Measurements from ENCODE around the gene NT5C2. TPM values are rescaled to one million over a fixed set of nuclear protein-coding genes. Genes with fewer than 3 reads are reported as not detected.
"Not testable (repeated sequence)": the region's sequence is repeated elsewhere in the genome, so short reads cannot be mapped to it uniquely, and the experiment has no call there.

The NT5C2 gene
- total RNA-seq, 1 experiment from 2014 or later: 34.2 TPM

DNA sequence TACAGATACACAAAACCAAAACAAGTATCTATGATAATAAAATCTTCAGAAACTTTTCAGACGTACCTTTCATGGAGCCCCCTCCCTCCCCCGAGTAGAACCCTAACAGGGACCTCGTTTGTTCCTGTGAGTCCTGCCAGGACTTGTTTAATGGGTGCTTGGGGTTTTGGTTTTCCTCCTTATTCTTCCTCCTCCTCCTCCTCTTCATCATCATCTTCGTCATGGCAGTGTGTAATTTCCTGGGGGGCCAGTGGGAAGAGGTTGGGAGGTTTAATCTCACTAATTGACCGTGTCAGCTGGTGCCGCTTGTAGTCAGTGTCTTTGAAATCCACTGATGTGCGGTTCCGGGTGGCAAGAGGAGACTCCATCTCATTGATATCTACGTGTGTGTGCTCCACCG, 103.6 kb downstream of the NT5C2 start:
- DNase-seq (ENCODE audit: low read depth): no peak

DNA sequence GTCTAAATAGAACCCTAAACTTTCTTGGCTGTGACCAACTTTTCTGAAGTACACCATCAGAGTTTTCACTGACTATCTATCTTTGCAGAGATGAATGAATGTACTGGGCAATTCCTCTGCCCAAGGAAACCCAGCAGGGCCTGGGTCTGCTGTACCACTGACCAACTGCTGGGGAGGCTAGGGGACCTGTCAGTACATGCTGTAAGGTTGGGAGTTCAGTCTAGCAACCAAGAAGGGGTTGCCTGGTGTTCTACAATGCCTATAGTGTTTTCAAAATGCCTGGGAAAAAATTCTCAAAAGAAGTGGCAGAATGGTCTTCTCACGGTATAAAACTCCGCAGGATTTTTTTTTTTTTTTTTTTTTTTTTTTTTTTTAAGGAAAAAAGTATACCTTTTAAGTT, 106.3 kb downstream of the NT5C2 start:
- no peak for DNase-seq (ENCODE audit: low read depth)

DNA sequence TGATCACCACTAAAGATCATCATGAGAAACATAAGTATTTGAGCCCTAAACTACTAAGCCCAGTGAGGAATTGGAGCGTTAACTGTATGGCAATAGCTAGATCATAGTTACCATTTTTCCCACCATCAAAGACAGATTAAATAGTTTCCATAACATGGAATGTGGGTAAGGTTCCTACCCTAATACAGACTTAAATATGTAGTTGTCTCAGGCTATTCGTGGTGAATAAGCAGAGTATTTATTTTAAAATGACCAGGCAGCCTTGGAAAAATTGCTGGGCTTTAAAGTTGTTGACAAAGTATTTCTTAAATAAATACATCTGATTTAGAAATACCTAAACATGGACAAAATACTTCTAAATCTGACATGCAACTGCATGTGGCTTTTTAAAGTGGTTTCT, 106.8 kb downstream of the NT5C2 start:
- DNase-seq (ENCODE audit: low read depth): no peak

GRCh38 chr10:103083977-103084320, 109.1 kb downstream of the NT5C2 start:
- no peak for DNase-seq (ENCODE audit: low read depth)

GRCh38 chr10:103083266-103083976, 109.7 kb downstream of the NT5C2 start:
- DNase-seq (ENCODE audit: low read depth): no peak

- DNase-seq (ENCODE audit: low read depth): no peak
Observed at GRCh38 chr10:103082683-103083082, 110.4 kb downstream of the NT5C2 start.

DNA sequence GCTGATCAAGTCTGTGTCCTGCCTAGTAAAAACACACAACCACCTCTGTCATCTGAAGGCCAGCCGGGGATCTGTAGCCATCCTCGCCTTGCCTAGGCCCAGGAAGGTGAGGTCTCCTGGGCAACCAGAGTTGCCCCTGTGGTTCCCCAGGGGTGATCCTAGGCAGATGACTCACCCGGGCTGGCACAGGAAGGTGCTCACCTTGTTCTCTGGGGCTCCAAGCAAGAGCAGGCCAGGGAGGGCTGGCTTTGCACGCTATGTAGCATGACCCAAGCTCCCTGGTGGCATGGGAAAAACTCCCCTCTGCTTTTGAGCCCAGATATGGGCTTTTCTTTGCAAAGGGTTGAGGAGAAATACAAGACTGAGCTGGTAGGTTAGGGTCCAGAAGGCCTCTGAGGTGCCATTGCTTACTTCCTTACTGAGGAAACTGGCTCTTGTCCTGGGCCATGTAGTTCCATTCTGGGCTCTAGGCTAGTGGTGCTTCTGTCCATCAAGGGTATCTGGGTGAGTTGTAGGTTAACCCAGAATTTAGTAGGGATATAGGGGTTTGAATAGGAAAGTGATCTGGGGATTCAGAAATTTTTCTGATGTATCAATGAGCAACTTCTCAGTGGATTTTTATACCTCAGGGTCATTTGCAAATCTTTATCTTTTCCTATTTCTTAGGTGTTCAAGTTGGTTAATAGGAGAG, 112.0 kb downstream of the NT5C2 start:
- DNase-seq (ENCODE audit: low read depth): no peak

GRCh38 chr10:103079946-103080345, 113.1 kb downstream of the NT5C2 start:
- DNase-seq (ENCODE audit: low read depth): no peak

GRCh38 chr10:103079100-103079499, 114.0 kb downstream of the NT5C2 start:
- no peak for DNase-seq (ENCODE audit: low read depth)

- no peak for DNase-seq (ENCODE audit: low read depth)
Observed at GRCh38 chr10:103078676-103079075, 114.4 kb downstream of the NT5C2 start.

DNA sequence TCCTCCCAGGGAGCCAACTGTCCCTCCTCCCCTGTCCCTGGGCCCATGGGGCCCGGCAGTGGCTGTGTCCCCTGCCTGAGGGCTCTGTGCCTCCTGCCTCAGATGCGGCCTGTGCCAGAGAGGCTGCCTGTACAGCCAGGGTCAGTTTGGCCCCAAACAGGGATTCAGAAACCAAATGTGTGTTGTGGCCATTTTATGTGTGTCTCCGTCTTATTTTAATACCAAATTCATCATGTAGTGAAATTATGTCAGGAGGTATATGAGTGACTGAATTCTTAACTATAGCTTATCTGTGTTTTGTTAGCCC, 114.8 kb downstream of the NT5C2 start:
- DNase-seq (ENCODE audit: low read depth): no peak

GRCh38 chr10:103077491-103078308, 115.4 kb downstream of the NT5C2 start:
- no peak for DNase-seq (ENCODE audit: low read depth)

GRCh38 chr10:103077020-103077419, 116.1 kb downstream of the NT5C2 start:
- DNase-seq (ENCODE audit: low read depth): no peak

DNA sequence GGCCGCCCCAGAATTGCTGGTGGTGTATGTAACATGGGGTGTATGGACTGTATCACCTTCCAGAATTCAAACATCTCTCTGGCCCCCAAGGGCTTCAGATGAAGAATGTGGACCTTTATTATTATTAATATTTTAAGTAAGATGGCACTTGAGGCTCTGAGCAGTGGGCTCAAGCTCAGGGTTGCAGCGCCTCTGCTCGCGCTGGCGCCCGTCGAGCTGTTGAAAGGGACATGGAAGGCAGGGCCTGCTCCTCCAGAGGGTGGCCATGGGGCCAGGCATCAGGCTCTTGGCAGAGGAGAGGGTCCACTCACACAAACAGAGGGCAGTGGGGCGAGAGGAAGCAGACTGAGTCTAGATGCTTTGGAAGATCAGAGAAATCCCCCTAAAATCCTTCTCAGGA, 120.2 kb downstream of the NT5C2 start:
- no peak for DNase-seq (ENCODE audit: low read depth)

- DNase-seq (ENCODE audit: low read depth): no peak
Observed at GRCh38 chr10:103072276-103072675, 120.8 kb downstream of the NT5C2 start.

- peak; percentile 37 for DNase-seq (ENCODE audit: low read depth)
Observed at GRCh38 chr10:103069453-103070331, 123.4 kb downstream of the NT5C2 start.

- DNase-seq (ENCODE audit: low read depth): no peak
Observed at GRCh38 chr10:103067956-103068355, 125.1 kb downstream of the NT5C2 start.

DNA sequence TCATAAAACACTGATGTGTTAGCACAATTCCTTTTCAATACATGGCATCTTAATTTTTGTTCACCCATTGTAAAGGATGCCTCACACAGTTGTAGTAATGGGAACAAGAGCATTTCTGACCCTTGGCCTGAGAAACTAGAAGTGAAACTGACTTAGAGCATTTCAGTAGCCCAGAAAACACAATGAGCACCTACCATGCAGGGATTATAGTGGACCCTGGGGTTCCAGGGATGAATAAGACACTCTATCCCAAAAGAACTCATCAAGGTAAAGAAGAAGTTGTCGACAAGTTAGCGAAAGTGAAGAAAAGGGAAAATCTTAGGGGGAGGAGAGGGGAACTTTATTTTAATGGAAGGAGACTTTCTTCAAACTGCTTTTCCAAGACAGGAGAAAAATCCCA, 125.6 kb downstream of the NT5C2 start:
- DNase-seq (ENCODE audit: low read depth): no peak

DNA sequence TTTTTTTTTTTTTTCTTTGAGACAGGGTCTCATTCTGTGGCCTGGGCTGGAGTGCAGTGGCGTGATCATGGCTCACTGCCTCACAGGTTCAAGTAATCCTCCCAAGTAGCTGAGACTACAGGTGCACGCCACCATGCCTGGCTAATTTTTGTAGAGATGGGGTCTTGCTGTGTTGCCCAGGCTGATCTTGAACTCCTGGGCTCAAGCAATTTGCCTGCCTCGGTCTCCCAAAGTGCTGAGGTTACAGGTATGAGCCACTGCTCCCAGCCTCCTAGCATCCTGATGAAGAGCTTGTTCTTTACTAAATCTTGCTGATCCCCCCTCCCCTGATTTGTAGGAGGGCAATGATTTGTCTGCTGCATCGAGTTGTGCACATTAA, 126.0 kb downstream of the NT5C2 start:
- not testable (repeated sequence) for DNase-seq (ENCODE audit: low read depth)

DNA sequence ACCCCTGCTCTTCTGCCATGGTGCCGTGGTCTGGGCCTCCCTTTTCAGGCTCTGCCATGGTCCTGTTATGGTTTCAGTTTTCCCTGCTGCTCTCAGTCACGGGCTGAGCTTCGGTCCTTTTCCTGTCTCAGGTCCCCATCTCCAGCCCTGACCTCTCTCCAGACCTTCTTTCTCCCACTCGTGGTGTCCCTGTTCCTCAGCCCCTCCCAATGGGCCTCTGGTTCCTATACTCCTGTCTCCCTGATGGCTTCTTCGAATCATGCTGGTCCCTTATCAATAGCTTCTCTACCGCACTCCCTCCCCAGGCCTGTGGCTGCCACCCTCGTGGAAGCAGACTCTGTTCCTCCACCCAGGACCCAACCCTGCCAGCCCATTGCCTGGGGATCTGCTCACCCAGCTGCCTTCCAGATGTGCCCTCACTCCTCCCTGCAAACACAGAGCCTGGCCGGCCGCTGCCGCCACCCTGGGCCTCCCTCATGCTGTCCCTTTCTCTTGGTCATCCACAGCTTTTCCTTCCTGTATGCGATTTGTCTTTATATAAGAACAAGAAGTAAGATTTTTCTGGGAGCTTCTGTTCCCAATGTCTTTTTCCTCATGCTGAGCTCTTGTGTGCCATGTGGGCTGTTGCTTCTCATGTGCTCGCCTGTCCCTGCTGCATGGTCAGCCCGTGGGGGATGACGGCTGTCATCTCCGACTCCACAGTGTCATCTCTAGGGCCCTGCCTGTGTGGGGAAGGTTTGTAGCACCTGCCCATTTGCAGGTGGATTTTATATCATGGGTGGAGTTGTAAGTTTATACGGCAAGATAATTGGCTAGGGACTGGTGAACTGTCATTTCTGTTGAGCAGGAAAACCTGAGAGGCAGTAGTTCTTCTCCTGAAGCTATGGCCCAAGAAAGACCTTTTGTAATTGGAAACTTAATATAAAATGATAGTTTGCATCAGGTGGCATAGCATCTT, 126.7 kb downstream of the NT5C2 start:
- DNase-seq (ENCODE audit: low read depth): no peak

DNA sequence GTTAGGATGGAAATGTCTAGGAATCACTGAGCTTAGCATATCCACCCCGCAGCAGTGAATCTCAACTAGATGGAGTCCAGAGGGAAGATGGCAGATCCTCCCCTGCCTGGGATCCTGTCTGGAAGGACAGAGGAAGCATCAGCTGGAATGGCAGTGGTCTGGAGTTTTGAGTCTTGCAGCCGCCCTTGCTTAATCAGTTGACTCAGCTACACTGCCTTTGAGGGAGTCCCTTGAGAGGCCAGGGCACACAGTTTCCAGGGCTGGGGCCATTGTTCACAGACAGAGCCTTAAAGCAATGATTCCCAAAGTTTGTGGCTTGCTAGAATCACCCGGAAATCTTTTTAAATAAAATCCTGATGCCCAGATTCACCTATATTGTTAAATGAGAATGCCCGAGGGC, 128.1 kb downstream of the NT5C2 start:
- no peak for DNase-seq (ENCODE audit: low read depth)
